ENCODE measurements around the gene PMFBP1. TPM values are rescaled to one million over a fixed set of nuclear protein-coding genes. Genes with fewer than 3 reads are reported as not detected.

The PMFBP1 gene
- total and polyA plus RNA-seq, 2 experiments from 2014 or later: 1.7 to 5.1 TPM

- no peak overlapping the region for H3K4me3 ChIP-seq
- no peaks in the 10 kb centered on the region for H3K27me3 ChIP-seq
- no peak overlapping the region for H3K27ac ChIP-seq
- TF ChIP-seq CTCF (IDR thresholded peaks at IDR 0.05; ENCODE audit: low read depth, low read length): no peak
- no peaks in the 10 kb centered on the region for H3K9me3 ChIP-seq (ENCODE audit: low read depth)
- peaks cover 73% of the 10 kb centered on the region for H3K36me3 ChIP-seq
- H3K4me1 ChIP-seq (ENCODE audit: low read depth): no peaks in the 10 kb centered on the region
- DNase-seq (ENCODE audit: low read depth in 1 of 2, low spot score in 1 of 2): no peak
These were observed 64.6 kb downstream of the PMFBP1 start for GRCh38 chr16:72107371-72107770.

- H3K27me3 ChIP-seq: no peaks in the 10 kb centered on the region
- DNase-seq (ENCODE audit: low read depth in 1 of 2, low spot score in 1 of 2): no peak
- peaks cover 85% of the 10 kb centered on the region for H3K36me3 ChIP-seq
These were observed 66.0 kb downstream of the PMFBP1 start for GRCh38 chr16:72105978-72106377.

DNA sequence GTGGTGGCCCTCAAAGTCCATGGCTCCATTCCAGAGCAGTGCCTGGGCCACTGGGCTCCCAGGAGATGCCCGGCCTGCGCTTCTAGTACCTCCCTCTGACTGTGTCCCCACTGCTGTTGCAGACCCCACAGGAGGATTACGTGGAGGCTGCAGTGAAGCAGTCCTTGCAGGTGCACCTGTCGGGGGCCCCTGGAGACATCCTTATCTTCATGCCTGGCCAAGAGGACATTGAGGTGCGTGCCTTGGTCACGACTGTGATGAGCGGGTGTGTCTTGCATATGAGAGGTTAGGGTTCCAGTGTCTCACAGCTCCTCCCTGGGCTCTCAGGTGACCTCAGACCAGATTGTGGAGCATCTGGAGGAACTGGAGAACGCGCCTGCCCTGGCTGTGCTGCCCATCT is 67.0 kb downstream of the PMFBP1 start:
- H3K27me3 ChIP-seq: no peaks in the 10 kb centered on the region
- TF ChIP-seq CTCF (IDR thresholded peaks at IDR 0.05; ENCODE audit: low read depth, low read length): no peak
- no peak overlapping the region for H3K4me3 ChIP-seq
- H3K9me3 ChIP-seq (ENCODE audit: low read depth): no peaks in the 10 kb centered on the region
- no peaks in the 10 kb centered on the region for H3K4me1 ChIP-seq (ENCODE audit: low read depth)
- DNase-seq (ENCODE audit: low read depth in 1 of 2, low spot score in 1 of 2): no peak
- no peak overlapping the region for H3K27ac ChIP-seq
- H3K36me3 ChIP-seq: peaks cover 90% of the 10 kb centered on the region

More at GRCh38 chr16:72105978-72106377, 66.0 kb downstream of the PMFBP1 start:
- Histone ChIP-seq H3K27ac (no peak overlapping the region), H3K9me3 (ENCODE audit: low read depth) (no peaks in the 10 kb centered on the region), H3K4me1 (ENCODE audit: low read depth) (no peaks in the 10 kb centered on the region), H3K4me3 (no peak overlapping the region)
- no peak for TF ChIP-seq CTCF (IDR thresholded peaks at IDR 0.05; ENCODE audit: low read depth, low read length)

DNA sequence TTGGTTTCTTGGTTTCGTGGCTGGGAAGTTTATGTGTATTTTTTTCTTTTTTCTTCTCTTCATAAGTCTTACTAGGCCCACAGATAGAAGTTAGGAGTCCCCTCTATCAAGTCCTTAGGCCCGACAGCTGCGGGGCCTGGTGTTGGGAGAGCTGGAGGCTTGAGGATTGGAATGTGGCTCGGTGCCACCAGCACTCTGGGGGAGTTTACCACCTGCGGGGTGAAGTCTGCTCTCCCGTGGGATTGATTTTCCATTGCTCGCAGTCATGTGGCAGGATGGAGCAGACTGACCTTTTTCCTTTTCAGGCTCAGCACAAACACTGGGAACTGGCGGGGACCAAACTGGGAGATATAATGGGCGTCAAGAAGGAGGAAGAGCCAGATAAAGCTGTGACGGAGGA is 70.8 kb downstream of the PMFBP1 start:
- H3K4me1 ChIP-seq (ENCODE audit: low read depth): no peaks in the 10 kb centered on the region
- DNase-seq (ENCODE audit: low read depth in 1 of 2, low spot score in 1 of 2): no peak
- H3K9me3 ChIP-seq (ENCODE audit: low read depth): no peaks in the 10 kb centered on the region
- no peaks in the 10 kb centered on the region for H3K27me3 ChIP-seq
- H3K36me3 ChIP-seq: peaks cover 84% of the 10 kb centered on the region
- no peak overlapping the region for H3K27ac ChIP-seq
- no peak for TF ChIP-seq CTCF (IDR thresholded peaks at IDR 0.05; ENCODE audit: low read depth, low read length)
- no peak overlapping the region for H3K4me3 ChIP-seq

DNA sequence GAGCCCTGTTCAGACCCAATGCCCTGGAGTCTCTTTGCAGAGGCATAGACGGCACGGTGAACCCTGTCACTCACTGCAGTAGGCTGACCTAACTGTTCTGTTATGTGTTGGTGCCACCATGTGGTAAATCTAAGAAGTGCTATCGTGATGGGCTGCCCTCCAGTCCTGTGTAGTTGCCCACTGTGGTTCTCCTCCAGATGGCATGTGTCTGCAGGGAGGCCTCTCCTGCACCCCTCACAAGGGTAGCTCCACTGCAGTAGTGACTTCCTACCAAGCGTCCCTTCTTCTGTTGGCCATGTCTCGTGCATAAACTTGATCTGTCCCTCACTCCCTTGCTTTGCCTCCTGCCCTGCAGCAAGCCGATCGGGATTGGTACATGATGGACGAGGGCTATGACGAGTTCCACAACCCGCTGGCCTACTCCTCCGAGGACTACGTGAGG is 72.6 kb downstream of the PMFBP1 start:
- peak; percentile 69 to 70 for DNase-seq (ENCODE audit: low read depth in 1 of 2, low spot score in 1 of 2)
- Histone ChIP-seq H3K27ac (no peak overlapping the region), H3K4me1 (ENCODE audit: low read depth) (peaks cover 4% of the 10 kb centered on the region), H3K36me3 (peaks cover 69% of the 10 kb centered on the region), H3K4me3 (no peak overlapping the region), H3K9me3 (ENCODE audit: low read depth) (no peaks in the 10 kb centered on the region), H3K27me3 (no peaks in the 10 kb centered on the region)
- peak; percentile 57 for TF ChIP-seq CTCF (IDR thresholded peaks at IDR 0.05; ENCODE audit: low read depth, low read length)

GRCh38 chr16:72098936-72099335 is 73.0 kb downstream of the PMFBP1 start:
- no peak for DNase-seq (ENCODE audit: low read depth in 1 of 2, low spot score in 1 of 2)
- Histone ChIP-seq H3K27ac (no peak overlapping the region), H3K36me3 (peaks cover 64% of the 10 kb centered on the region), H3K4me1 (ENCODE audit: low read depth) (peaks cover 4% of the 10 kb centered on the region), H3K9me3 (ENCODE audit: low read depth) (no peaks in the 10 kb centered on the region), H3K4me3 (no peak overlapping the region), H3K27me3 (no peaks in the 10 kb centered on the region)
- TF ChIP-seq CTCF (IDR thresholded peaks at IDR 0.05; ENCODE audit: low read depth, low read length): no peak

All from cardiac muscle cell (in vitro differentiated cells and primary cell).